Smooth muscle cell (in vitro differentiated cells): ENCODE data around the gene PADI3. TPM values are rescaled to one million over a fixed set of nuclear protein-coding genes. Genes with fewer than 3 reads are reported as not detected.

Experiments used
- DNase-seq: peaks from one replicate; lab custom pipeline; 2025; ENCODE audit not compliant: unreplicated experiment; lab: John Stamatoyannopoulos, UW
- H2AFZ ChIP-seq: fragments of 200-600 bp; sonication (generic); 2 replicates; pipeline ENCODE4 v1.6.0; 2016; ENCODE audit warnings: antibody characterized with exemption, low read depth, mild to moderate bottlenecking
- H3F3A ChIP-seq: fragments of 200-600 bp; sonication (generic); 2 replicates; pipeline ENCODE4 v1.6.0; 2017; ENCODE audit warnings: antibody characterized with exemption, low read depth
- H3K27ac ChIP-seq: fragments of 200-600 bp; sonication (generic); 2 replicates; pipeline ENCODE4 v1.5.1; 2016; ENCODE audit warnings: low read depth, mild to moderate bottlenecking
- H3K27me3 ChIP-seq: fragments of 200-600 bp; sonication (generic); 2 replicates; pipeline ENCODE4 v1.6.1; 2016; ENCODE audit warnings: low read depth, mild to moderate bottlenecking
- H3K36me3 ChIP-seq: fragments of 200-600 bp; sonication (generic); 2 replicates; pipeline ENCODE4 v1.5.1; 2016; ENCODE audit warnings: low read depth
- H3K4me1 ChIP-seq: fragments of 200-600 bp; sonication (generic); 2 replicates; pipeline ENCODE4 v1.5.1; 2016; ENCODE audit warnings: low read depth
- H3K4me2 ChIP-seq: fragments of 200-600 bp; sonication (generic); 2 replicates; pipeline ENCODE4 v1.6.0; 2016; ENCODE audit warnings: mild to moderate bottlenecking
- H3K4me3 ChIP-seq: fragments of 200-600 bp; sonication (generic); 2 replicates; pipeline ENCODE4 v1.5.1; 2016; ENCODE audit warnings: mild to moderate bottlenecking
- H3K79me2 ChIP-seq: fragments of 200-600 bp; sonication (generic); 2 replicates; pipeline ENCODE4 v1.6.0; 2016; ENCODE audit warnings: low read depth, mild to moderate bottlenecking
- H3K9ac ChIP-seq: fragments of 200-600 bp; sonication (generic); 2 replicates; pipeline ENCODE4 v1.6.0; 2016; ENCODE audit warnings: low read depth
- H3K9me3 ChIP-seq: fragments of 200-600 bp; sonication (generic); replicated peaks from 2 replicates; pipeline ENCODE4 v1.5.1; 2016; ENCODE audit warnings: low read depth
- H4K20me1 ChIP-seq: fragments of 200-600 bp; sonication (generic); 2 replicates; pipeline ENCODE4 v1.6.0; 2016; ENCODE audit warnings: low read depth
- CTCF ChIP-seq: fragments of 200-600 bp; sonication (generic); IDR thresholded peaks from 2 replicates; pipeline ENCODE4 v1.5.1; 2017; ENCODE audit warnings: borderline replicate concordance, mild to moderate bottlenecking, antibody characterized with exemption; ENCODE audit not compliant: insufficient read depth, poor library complexity, severe bottlenecking
- WGBS: methylation state at CpG from one replicate; pipeline ENCODE4 v1.1.7; 2016; ENCODE audit warnings: low lambda C conversion rate; 5-methylcytosine and 5-hydroxymethylcytosine counted together
- polyA plus RNA-seq: library from polyadenylated mRNA; unstranded; fragments of >200 nt; fragmentation: Nextera tagmentation; extraction: Ambion mirVana; gene quantifications from 2 replicates; pipeline ENCODE4 v1.2.1, GENCODE V29; 2016
- total RNA-seq: library from RNA; depleted of rRNA; stranded (reverse); fragments of >200 nt; gene quantifications from 2 replicates; pipeline ENCODE4 v1.2.3, GENCODE V29; 2014

PADI3 gene
- total and polyA plus RNA-seq, 2 experiments from 2014 or later: not detected

DNA sequence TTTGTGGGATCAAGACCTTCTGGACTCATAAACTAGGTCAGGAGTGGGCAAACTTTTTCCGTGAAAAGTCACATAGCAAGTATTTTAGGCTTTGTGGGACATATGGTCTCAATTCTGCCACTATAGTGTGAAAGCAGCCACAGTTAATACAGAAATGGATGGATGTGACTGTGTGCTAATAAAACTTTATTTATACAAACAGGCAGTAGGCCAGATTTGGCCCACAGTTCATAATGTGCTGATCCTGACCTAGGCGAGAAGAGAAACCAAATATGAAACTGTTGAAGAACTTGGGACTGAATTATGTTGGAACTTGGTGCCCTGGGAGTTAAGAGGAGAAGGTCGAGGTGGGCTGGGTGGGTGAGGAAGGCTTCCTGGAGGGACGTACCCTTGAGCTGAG, 17.1 kb downstream of the PADI3 start:
- Histone ChIP-seq H3K9me3 (no peaks in the 10 kb centered on the region), H4K20me1 (no peaks in the 10 kb centered on the region), H3K27me3 (no peaks in the 10 kb centered on the region), H3K4me2 (no peak overlapping the region), H3K4me1 (no peaks in the 10 kb centered on the region), H3K4me3 (no peak overlapping the region), H3K9ac (no peak overlapping the region), H3K79me2 (no peaks in the 10 kb centered on the region), H2AFZ (no peak overlapping the region), H3K36me3 (no peaks in the 10 kb centered on the region), H3K27ac (no peak overlapping the region), H3F3A (no peaks in the 10 kb centered on the region)
- TF ChIP-seq CTCF: no peak
- DNase-seq: no peak
- WGBS: 97% methylated on average over 4 of the region's 4 CpGs

DNA sequence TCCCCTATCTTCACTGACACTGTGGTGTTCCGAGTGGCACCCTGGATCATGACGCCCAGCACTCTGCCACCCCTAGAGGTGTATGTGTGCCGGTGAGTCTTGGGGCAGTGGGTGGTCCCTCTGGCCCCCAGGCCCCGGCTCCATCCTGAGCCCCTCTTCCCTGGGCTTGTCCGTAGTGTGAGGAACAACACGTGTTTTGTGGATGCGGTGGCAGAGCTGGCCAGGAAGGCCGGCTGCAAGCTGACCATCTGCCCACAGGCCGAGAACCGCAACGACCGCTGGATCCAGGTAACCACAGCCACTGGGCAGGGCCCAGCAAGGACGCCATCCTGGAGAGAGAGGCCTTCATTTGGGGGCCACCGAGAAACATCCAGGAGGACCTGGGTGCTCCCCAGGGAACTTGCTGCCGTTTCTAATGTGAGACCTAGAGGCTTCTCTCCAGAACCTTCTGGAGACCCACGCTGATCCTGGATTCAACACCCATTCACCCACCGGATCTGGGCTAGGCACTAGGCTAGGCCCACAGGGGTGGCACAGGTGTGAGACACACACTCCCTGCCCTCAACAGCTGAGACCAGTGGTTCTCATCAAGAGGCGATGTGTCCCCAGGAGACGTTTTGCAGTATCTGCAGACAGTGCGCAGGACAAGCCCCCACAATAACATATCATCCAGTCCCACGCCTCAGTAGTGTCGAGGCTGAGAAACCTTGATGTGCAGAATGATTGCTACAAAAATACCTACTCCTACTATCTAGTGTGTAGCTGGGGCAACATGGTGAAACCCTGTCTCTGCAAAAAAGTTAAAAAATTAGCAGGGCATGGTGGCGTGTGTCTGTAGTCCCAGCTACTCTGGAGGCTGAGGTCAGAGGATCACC, 22.2 kb downstream of the PADI3 start:
- Histone ChIP-seq H3K4me1 (no peaks in the 10 kb centered on the region), H3K79me2 (no peaks in the 10 kb centered on the region), H2AFZ (no peak overlapping the region), H3K27me3 (no peaks in the 10 kb centered on the region), H3K9ac (no peak overlapping the region), H3K9me3 (no peaks in the 10 kb centered on the region), H3K4me3 (no peak overlapping the region), H3K4me2 (no peak overlapping the region), H3K27ac (no peak overlapping the region), H3K36me3 (no peaks in the 10 kb centered on the region), H4K20me1 (no peaks in the 10 kb centered on the region), H3F3A (no peaks in the 10 kb centered on the region)
- WGBS: 92% methylated on average over 23 of the region's 23 CpGs
- TF ChIP-seq CTCF: no peak
- no peak for DNase-seq

GRCh38 chr1:17272066-17272465, 23.2 kb downstream of the PADI3 start:
- H3K4me2 ChIP-seq: no peak overlapping the region
- TF ChIP-seq CTCF: no peak
- no peaks in the 10 kb centered on the region for H3K9me3 ChIP-seq
- no peaks in the 10 kb centered on the region for H4K20me1 ChIP-seq
- 91% methylated on average over 6 of the region's 6 CpGs for WGBS
- H3K27me3 ChIP-seq: no peaks in the 10 kb centered on the region
- no peak overlapping the region for H3K27ac ChIP-seq
- no peak for DNase-seq
- H3K36me3 ChIP-seq: no peaks in the 10 kb centered on the region
- H3K9ac ChIP-seq: no peak overlapping the region
- H3K4me1 ChIP-seq: no peaks in the 10 kb centered on the region
- no peaks in the 10 kb centered on the region for H3K79me2 ChIP-seq
- no peak overlapping the region for H2AFZ ChIP-seq
- no peaks in the 10 kb centered on the region for H3F3A ChIP-seq
- no peak overlapping the region for H3K4me3 ChIP-seq

DNA sequence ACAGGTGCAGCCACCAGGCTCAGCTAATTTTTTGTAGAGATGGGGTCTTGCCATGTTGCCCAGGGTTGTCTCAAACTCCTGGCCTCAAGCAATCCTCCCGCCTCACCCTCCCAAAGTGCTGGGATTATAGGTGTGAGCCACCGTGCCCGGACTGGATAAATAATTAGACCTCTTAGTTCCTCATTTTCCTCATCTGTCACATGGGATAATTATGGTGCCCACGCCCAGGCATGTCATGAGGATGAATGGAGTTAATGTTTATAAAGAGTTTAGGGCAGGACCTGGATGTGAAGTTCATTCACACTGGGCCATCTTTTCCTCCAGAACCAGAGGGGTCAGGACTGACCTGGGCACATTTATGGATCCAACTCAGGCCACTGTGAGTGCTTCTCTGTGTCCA, 23.7 kb downstream of the PADI3 start:
- H3K79me2 ChIP-seq: no peaks in the 10 kb centered on the region
- no peak overlapping the region for H2AFZ ChIP-seq
- no peaks in the 10 kb centered on the region for H3K9me3 ChIP-seq
- no peak for TF ChIP-seq CTCF
- no peaks in the 10 kb centered on the region for H3K36me3 ChIP-seq
- H3K27me3 ChIP-seq: no peaks in the 10 kb centered on the region
- H3K4me1 ChIP-seq: no peaks in the 10 kb centered on the region
- no peaks in the 10 kb centered on the region for H3F3A ChIP-seq
- no peak overlapping the region for H3K27ac ChIP-seq
- WGBS: 84% methylated on average over 4 of the region's 4 CpGs
- H4K20me1 ChIP-seq: no peaks in the 10 kb centered on the region
- no peak for DNase-seq
- H3K4me2 ChIP-seq: no peak overlapping the region
- H3K4me3 ChIP-seq: no peak overlapping the region
- H3K9ac ChIP-seq: no peak overlapping the region
